GM12878 (cell line): ENCODE data around the gene WTAP. TPM values are rescaled to one million over a fixed set of nuclear protein-coding genes. Genes with fewer than 3 reads are reported as not detected.
A peak's percentile ranks its signal among the peaks of the same experiment; 100 is the strongest.

ENCODE experiments used
- ATF7 ChIP-seq: fragments of 450-650 bp; IDR thresholded peaks from 2 replicates; pipeline ENCODE4 v1.6.1; 2016; ENCODE audit warnings: low read depth, mild to moderate bottlenecking
- BCL3 ChIP-seq: IDR thresholded peaks from 2 replicates; pipeline ENCODE4 v1.6.1; 2011; ENCODE audit warnings: borderline replicate concordance, low read depth, mild to moderate bottlenecking, moderate library complexity, low read length; ENCODE audit not compliant: insufficient read depth, poor library complexity, severe bottlenecking
- CEBPB ChIP-seq, 2 experiments: fragments of 150-350 bp in 1 of 2; IDR thresholded peaks; 2 replicates each; pipeline ENCODE4 v1.6.1; 2012 to 2014; ENCODE audit warnings: low read depth in 2 of 2, low read length in 2 of 2, borderline replicate concordance in 1 of 2, inconsistent platforms in 1 of 2
- EGR1 ChIP-seq, 2 experiments: IDR thresholded peaks; 1 replicate in 1 of 2; 2 replicates in 1 of 2; pipeline ENCODE4 v1.6.1; 2011 to 2012; ENCODE audit warnings: low read depth in 2 of 2, low read length in 2 of 2, borderline replicate concordance in 1 of 2, mild to moderate bottlenecking in 1 of 2, moderate library complexity in 1 of 2
- ETV6 ChIP-seq, 2 experiments: fragments of 450-650 bp in 1 of 2; IDR thresholded peaks in 1 of 2; conservative IDR thresholded peaks in 1 of 2; 2 replicates each; pipeline ENCODE4 v1.6.1; 2014; ENCODE audit warnings: antibody characterized with exemption in 1 of 2, borderline replicate concordance in 1 of 2, low read depth in 1 of 2, mild to moderate bottlenecking in 1 of 2, moderate library complexity in 1 of 2
- GATAD2B ChIP-seq: fragments of 450-650 bp; conservative IDR thresholded peaks from 2 replicates; pipeline ENCODE4 v1.6.1; 2017; ENCODE audit warnings: low read depth, mild to moderate bottlenecking, moderate library complexity
- JUND ChIP-seq: IDR thresholded peaks from 2 replicates; pipeline ENCODE4 v1.6.1; 2012; ENCODE audit warnings: low read depth, mild to moderate bottlenecking, low read length, improper control_type of control experiment, moderate library complexity
- LARP7 ChIP-seq: fragments of 450-650 bp; IDR thresholded peaks from 2 replicates; pipeline ENCODE4 v1.6.1; 2017; ENCODE audit warnings: mild to moderate bottlenecking
- MYB ChIP-seq: fragments of 150-350 bp; IDR thresholded peaks from 2 replicates; pipeline ENCODE4 v1.6.1; 2014; ENCODE audit warnings: mild to moderate bottlenecking, low read depth, low read length, borderline replicate concordance
- NKRF ChIP-seq: fragments of 450-650 bp; conservative IDR thresholded peaks from 2 replicates; pipeline ENCODE4 v1.6.1; 2017; ENCODE audit warnings: mild to moderate bottlenecking, moderate library complexity
- SMC3 ChIP-seq: IDR thresholded peaks from 2 replicates; pipeline ENCODE4 v1.6.1; 2011; ENCODE audit warnings: low read length, improper control_type of control experiment, borderline replicate concordance
- SP1 ChIP-seq: IDR thresholded peaks from one replicate; pipeline ENCODE4 v1.6.1; 2011; ENCODE audit warnings: low read depth, low read length
- STAT1 ChIP-seq: fragments of 450-650 bp; conservative IDR thresholded peaks from 2 replicates; pipeline ENCODE4 v1.6.1; 2014; ENCODE audit warnings: antibody characterized with exemption, mild to moderate bottlenecking
- STAT3 ChIP-seq: IDR thresholded peaks from 2 replicates; pipeline ENCODE4 v1.6.1; 2011; ENCODE audit warnings: low read depth, low read length, improper control_type of control experiment
- TARDBP ChIP-seq: IDR thresholded peaks from 2 replicates; pipeline ENCODE4 v1.6.1; 2016; ENCODE audit warnings: borderline replicate concordance
- ZNF217 ChIP-seq: fragments of 450-650 bp; IDR thresholded peaks from 2 replicates; pipeline ENCODE4 v1.6.1; 2017; ENCODE audit warnings: antibody characterized with exemption, mild to moderate bottlenecking
- ZNF622 ChIP-seq: fragments of 450-650 bp; IDR thresholded peaks from 2 replicates; pipeline ENCODE4 v1.6.1; 2017; ENCODE audit warnings: mild to moderate bottlenecking, inconsistent platforms
- ZZZ3 ChIP-seq: IDR thresholded peaks from 2 replicates; pipeline ENCODE4 v1.6.1; 2011; ENCODE audit warnings: low read depth; ENCODE audit not compliant: control insufficient read depth, insufficient read length
- polyA plus RNA-seq, 11 experiments: library from polyadenylated mRNA; depleted of rRNA in 4 of 11; unstranded in 6 of 11; stranded (reverse) in 5 of 11; fragments of >200 nt; fragmentation: Nextera tagmentation in 4 of 11; fragmentation: Illumina TruSeq in 1 of 11; extraction: Ambion mirVana in 4 of 11; extraction: Trizol in 1 of 11; gene quantifications; 1 replicate in 1 of 11; 2 replicates in 10 of 11; pipeline versions ENCODE4 v1.2.1 to v1.2.3, GENCODE V29; 2011 to 2016; ENCODE audit warnings: inconsistent platforms in 2 of 11, missing spikeins in 2 of 11, low read depth in 1 of 11
- total RNA-seq, 4 experiments: library from RNA; depleted of rRNA in 3 of 4; stranded (reverse); fragments of >200 nt in 3 of 4; fragmentation: Illumina TruSeq in 1 of 4; extraction: Trizol in 1 of 4; gene quantifications; 2 replicates each; pipeline versions ENCODE4 v1.2.1 to v1.2.3, GENCODE V29; 2013 to 2021
- TF ChIP-seq, protein P1 (sequence below): fragments of 450-650 bp; IDR thresholded peaks from 2 replicates; pipeline ENCODE4 v1.6.1; 2016; ENCODE audit warnings: mild to moderate bottlenecking
- TF ChIP-seq, protein P2 (sequence below), 3 experiments: IDR thresholded peaks in 2 of 3; conservative IDR thresholded peaks in 1 of 3; 2 replicates each; pipeline ENCODE4 v1.5.1; 2011; ENCODE audit warnings: low read depth in 3 of 3, low read length in 3 of 3, mild to moderate bottlenecking in 3 of 3, control low read depth in 2 of 3, moderate library complexity in 2 of 3, inconsistent platforms in 1 of 3, mixed read lengths in 1 of 3; ENCODE audit not compliant: control insufficient read depth in 2 of 3, insufficient read depth in 1 of 3; ENCODE audit errors: extremely low read depth in 1 of 3
- TF ChIP-seq, protein P3 (sequence below): IDR thresholded peaks from 2 replicates; pipeline ENCODE4 v1.6.1; 2012; ENCODE audit warnings: low read depth, low read length, improper control_type of control experiment

WTAP gene
- total and polyA plus RNA-seq, 10 of the 15 experiments (the other 5 are each of a cell fraction or from before 2014, with no cell fraction given), result 38.7 to 132 (median 83.1) TPM

- TF ChIP-seq NKRF (peak; percentile 91), EGR1 (IDR thresholded peaks at IDR 0.05; ENCODE audit: borderline replicate concordance in 1 of 2, low read depth in 2 of 2, low read length in 2 of 2) (peak in 1 of 2 experiments; percentile 26; a peak in 1 of 3 replicates), ATF7 (peak; percentile 96), CEBPB (IDR thresholded peaks at IDR 0.05; ENCODE audit: borderline replicate concordance in 1 of 2, low read depth in 2 of 2, low read length in 2 of 2) (no peak), TARDBP (no peak), GATAD2B (0 out of 2 replicates have a peak, but pooled peaks have one; percentile 44), BCL3 (no peak), STAT1 (peak; percentile 45; the same call in 1 of the 2 replicates), STAT3 (no peak), SMC3 (no peak), SP1 (peak; percentile 68), MYB (no peak), ZNF217 (no peak), ZNF622 (no peak), ETV6 (conservative IDR thresholded peaks at IDR 0.05 in 1 of 2, IDR thresholded peaks at IDR 0.05 in 1 of 2; ENCODE audit: borderline replicate concordance in 1 of 2, low read depth in 1 of 2) (no peak), ZZZ3 (no peak), JUND (peak; percentile 98), LARP7 (no peak; the same call in none of the 2 replicates)
- TF ChIP-seq, protein P1, sequence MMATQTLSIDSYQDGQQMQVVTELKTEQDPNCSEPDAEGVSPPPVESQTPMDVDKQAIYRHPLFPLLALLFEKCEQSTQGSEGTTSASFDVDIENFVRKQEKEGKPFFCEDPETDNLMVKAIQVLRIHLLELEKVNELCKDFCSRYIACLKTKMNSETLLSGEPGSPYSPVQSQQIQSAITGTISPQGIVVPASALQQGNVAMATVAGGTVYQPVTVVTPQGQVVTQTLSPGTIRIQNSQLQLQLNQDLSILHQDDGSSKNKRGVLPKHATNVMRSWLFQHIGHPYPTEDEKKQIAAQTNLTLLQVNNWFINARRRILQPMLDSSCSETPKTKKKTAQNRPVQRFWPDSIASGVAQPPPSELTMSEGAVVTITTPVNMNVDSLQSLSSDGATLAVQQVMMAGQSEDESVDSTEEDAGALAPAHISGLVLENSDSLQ, result no peak
- TF ChIP-seq, protein P2, sequence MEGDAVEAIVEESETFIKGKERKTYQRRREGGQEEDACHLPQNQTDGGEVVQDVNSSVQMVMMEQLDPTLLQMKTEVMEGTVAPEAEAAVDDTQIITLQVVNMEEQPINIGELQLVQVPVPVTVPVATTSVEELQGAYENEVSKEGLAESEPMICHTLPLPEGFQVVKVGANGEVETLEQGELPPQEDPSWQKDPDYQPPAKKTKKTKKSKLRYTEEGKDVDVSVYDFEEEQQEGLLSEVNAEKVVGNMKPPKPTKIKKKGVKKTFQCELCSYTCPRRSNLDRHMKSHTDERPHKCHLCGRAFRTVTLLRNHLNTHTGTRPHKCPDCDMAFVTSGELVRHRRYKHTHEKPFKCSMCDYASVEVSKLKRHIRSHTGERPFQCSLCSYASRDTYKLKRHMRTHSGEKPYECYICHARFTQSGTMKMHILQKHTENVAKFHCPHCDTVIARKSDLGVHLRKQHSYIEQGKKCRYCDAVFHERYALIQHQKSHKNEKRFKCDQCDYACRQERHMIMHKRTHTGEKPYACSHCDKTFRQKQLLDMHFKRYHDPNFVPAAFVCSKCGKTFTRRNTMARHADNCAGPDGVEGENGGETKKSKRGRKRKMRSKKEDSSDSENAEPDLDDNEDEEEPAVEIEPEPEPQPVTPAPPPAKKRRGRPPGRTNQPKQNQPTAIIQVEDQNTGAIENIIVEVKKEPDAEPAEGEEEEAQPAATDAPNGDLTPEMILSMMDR (IDR thresholded peaks at IDR 0.05 in 2 of 3, conservative IDR thresholded peaks at IDR 0.05 in 1 of 3; ENCODE audit: control insufficient read depth in 2 of 3, extremely low read depth in 1 of 3, insufficient read depth in 1 of 3, low read depth in 3 of 3, low read length in 3 of 3), result peak in 1 of 3 experiments; percentile 5; a peak in 1 of 6 replicates
- TF ChIP-seq, protein P3, sequence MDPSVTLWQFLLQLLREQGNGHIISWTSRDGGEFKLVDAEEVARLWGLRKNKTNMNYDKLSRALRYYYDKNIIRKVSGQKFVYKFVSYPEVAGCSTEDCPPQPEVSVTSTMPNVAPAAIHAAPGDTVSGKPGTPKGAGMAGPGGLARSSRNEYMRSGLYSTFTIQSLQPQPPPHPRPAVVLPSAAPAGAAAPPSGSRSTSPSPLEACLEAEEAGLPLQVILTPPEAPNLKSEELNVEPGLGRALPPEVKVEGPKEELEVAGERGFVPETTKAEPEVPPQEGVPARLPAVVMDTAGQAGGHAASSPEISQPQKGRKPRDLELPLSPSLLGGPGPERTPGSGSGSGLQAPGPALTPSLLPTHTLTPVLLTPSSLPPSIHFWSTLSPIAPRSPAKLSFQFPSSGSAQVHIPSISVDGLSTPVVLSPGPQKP, result no peak
Observed at GRCh38 chr6:159693128-159693893, 34.0 kb upstream of the WTAP start, which contains the start of gene SOD2 (continued).
